ENCODE data around the gene GSE1.

The GSE1 gene

GRCh38 chr16:85611444-85612190 lies 1.5 kb upstream of the GSE1 start (continued):
- TF ChIP-seq ZNF513 (tag by site-specific recombination; IDR thresholded peaks at IDR 0.05) (peak; percentile 42; the same call in 1 of the 2 replicates), ZNF169 (tag by site-specific recombination; IDR thresholded peaks at IDR 0.05) (no peak), KLF1 (tag by site-specific recombination; IDR thresholded peaks at IDR 0.05) (peak; percentile 86), ZNF639 (tag by site-specific recombination; IDR thresholded peaks at IDR 0.05) (no peak), ZEB2 (tag by site-specific recombination; IDR thresholded peaks at IDR 0.05) (peak; percentile 80; the same call in 1 of the 2 replicates), ZNF596 (tag by site-specific recombination; IDR thresholded peaks at IDR 0.05) (peak; percentile 57), ZNF629 (tag by site-specific recombination; IDR thresholded peaks at IDR 0.05) (no peak), TCF7L2 (IDR thresholded peaks at IDR 0.05; ENCODE audit: borderline replicate concordance, low read depth, low read length) (no peak), ZNF530 (tag by site-specific recombination; IDR thresholded peaks at IDR 0.05; ENCODE audit: low read depth) (no peak), ZNF335 (tag by site-specific recombination; conservative IDR thresholded peaks at IDR 0.05) (peak; percentile 68), KLF10 (tag by site-specific recombination; IDR thresholded peaks at IDR 0.05) (peak; percentile 48; the same call in 1 of the 2 replicates), ZNF302 (tag by site-specific recombination; IDR thresholded peaks at IDR 0.05; ENCODE audit: low read depth) (no peak), ZNF266 (tag by site-specific recombination; IDR thresholded peaks at IDR 0.05; ENCODE audit: low read depth) (no peak), PRDM2 (tag by site-specific recombination; IDR thresholded peaks at IDR 0.05; ENCODE audit: borderline replicate concordance) (no peak), SP2 (tag by site-specific recombination; IDR thresholded peaks at IDR 0.05) (peak; percentile 39), ZNF112 (tag by site-specific recombination; IDR thresholded peaks at IDR 0.05) (no peak), ZNF76 (tag by site-specific recombination; IDR thresholded peaks at IDR 0.05; ENCODE audit: borderline replicate concordance, low read depth) (no peak), ZNF184 (tag by site-specific recombination; IDR thresholded peaks at IDR 0.05) (0 out of 2 replicates have a peak, but pooled peaks have one; percentile 11), GLIS1 (tag by site-specific recombination; IDR thresholded peaks at IDR 0.05) (peak; percentile 77), EGR2 (tag by site-specific recombination; IDR thresholded peaks at IDR 0.05; ENCODE audit: low read depth) (no peak), ZNF449 (tag by site-specific recombination; IDR thresholded peaks at IDR 0.05) (0 out of 2 replicates have a peak, but pooled peaks have one; percentile 28), ZNF426 (tag by site-specific recombination; IDR thresholded peaks at IDR 0.05) (no peak), ZNF658 (tag by site-specific recombination; IDR thresholded peaks at IDR 0.05) (no peak), PRDM6 (tag by site-specific recombination; IDR thresholded peaks at IDR 0.05) (no peak), YY1 (tag by site-specific recombination; IDR thresholded peaks at IDR 0.05) (no peak)
